Suprapubic skin (tissue), 3 donors: ENCODE measurements around the gene GRID1.

ENCODE experiments used
- POLR2AphosphoS5 ChIP-seq, 3 donors: sonication (generic); formaldehyde crosslinking; IDR thresholded peaks; one replicate each; pipeline ENCODE4 v1.6.1; 2017; ENCODE audit warnings: antibody characterized with exemption in 3 of 3
- TF ChIP-seq, protein P1 (sequence below), 2 donors: fragments of 200-600 bp in 1 of 2; fragments of 450-650 bp in 1 of 2; sonication (generic) in 1 of 2; IDR thresholded peaks; one replicate each; pipeline ENCODE4 v1.5.1; 2016 to 2019; ENCODE audit warnings: antibody characterized with exemption in 2 of 2, mild to moderate bottlenecking in 1 of 2, moderate library complexity in 1 of 2

DNA sequence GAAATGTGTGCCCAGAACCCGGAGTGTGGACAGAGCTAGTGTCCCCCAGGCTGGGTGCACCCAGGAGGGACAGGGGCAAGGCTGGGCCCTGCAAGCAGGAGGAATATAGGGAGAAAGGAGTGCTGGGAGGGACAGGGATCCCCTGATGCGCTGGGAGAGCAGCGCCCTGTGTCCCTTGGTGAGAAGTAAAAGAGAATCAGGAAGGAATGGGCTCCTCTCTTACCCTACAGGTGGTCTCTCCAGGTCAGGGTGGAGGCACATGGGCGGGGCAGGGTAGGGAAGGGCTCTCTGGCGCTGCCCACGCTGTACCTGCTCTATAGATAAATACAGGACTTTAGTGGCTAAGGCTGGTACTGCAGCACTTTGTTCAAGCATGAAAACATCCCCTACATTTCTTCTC, 753.8 kb downstream of the GRID1 start:
- TF ChIP-seq, protein P1, sequence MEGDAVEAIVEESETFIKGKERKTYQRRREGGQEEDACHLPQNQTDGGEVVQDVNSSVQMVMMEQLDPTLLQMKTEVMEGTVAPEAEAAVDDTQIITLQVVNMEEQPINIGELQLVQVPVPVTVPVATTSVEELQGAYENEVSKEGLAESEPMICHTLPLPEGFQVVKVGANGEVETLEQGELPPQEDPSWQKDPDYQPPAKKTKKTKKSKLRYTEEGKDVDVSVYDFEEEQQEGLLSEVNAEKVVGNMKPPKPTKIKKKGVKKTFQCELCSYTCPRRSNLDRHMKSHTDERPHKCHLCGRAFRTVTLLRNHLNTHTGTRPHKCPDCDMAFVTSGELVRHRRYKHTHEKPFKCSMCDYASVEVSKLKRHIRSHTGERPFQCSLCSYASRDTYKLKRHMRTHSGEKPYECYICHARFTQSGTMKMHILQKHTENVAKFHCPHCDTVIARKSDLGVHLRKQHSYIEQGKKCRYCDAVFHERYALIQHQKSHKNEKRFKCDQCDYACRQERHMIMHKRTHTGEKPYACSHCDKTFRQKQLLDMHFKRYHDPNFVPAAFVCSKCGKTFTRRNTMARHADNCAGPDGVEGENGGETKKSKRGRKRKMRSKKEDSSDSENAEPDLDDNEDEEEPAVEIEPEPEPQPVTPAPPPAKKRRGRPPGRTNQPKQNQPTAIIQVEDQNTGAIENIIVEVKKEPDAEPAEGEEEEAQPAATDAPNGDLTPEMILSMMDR (IDR thresholded peaks at IDR 0.05), result no peak
- no peak for TF ChIP-seq POLR2AphosphoS5 (IDR thresholded peaks at IDR 0.05)
